ENCODE data around the gene LCE6A.
A peak's percentile ranks its signal among the peaks of the same experiment; 100 is the strongest.

LCE6A gene

DNA sequence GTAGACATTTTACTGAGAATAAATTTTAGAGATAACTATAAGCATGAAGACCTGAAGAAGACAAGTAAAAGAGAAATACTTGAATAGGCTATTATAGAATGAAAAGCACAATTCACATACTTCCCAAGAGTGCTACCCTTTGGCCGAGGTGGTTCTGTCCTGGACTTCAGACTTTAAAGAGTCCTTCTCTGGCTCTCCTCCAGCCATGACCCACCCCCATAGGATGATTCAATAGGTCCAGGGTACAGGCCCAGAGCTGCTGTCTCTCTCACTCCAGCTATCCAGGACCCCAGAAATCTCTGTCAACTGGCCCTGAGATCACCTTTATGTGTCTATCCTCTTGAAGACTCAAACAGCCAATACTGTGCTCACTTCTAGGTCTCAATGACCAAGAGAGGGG is 34.2 kb downstream of the LCE6A start:
- H3K4me3 ChIP-seq (replicated peaks; ENCODE audit: low read depth, low read length): no peak overlapping the region
- H3K36me3 ChIP-seq (ENCODE audit: control insufficient read depth, insufficient read depth, low read length): no peaks in the 10 kb centered on the region
- TF ChIP-seq CTCF (IDR thresholded peaks at IDR 0.05; ENCODE audit: insufficient read depth, low read length, poor library complexity, severe bottlenecking): no peak
- no peaks in the 10 kb centered on the region for H3K27me3 ChIP-seq (replicated peaks; ENCODE audit: control insufficient read depth, insufficient read depth, low read length)
- DNase-seq (ENCODE audit: extremely low read depth, insufficient read length): no peak

GRCh38 chr1:152878042-152878441 is 35.4 kb downstream of the LCE6A start, which contains the start of gene SMCP:
TSS of gene SMCP (plus strand) at chr1:152878322. CDS start at chr1:152884423, 6,101 bp downstream.
- TF ChIP-seq CTCF (IDR thresholded peaks at IDR 0.05; ENCODE audit: insufficient read depth, low read length, poor library complexity, severe bottlenecking): peak; percentile 67
- DNase-seq (ENCODE audit: extremely low read depth, insufficient read length): no peak
- Histone ChIP-seq H3K27me3 (replicated peaks; ENCODE audit: control insufficient read depth, insufficient read depth, low read length) (no peaks in the 10 kb centered on the region), H3K4me3 (replicated peaks; ENCODE audit: low read depth, low read length) (no peak within 1 kb of the TSS), H3K36me3 (ENCODE audit: control insufficient read depth, insufficient read depth, low read length) (no peaks in the 10 kb centered on the region)

GRCh38 chr1:152879559-152880198 is 37.0 kb downstream of the LCE6A start:
- no peak for TF ChIP-seq CTCF (IDR thresholded peaks at IDR 0.05; ENCODE audit: insufficient read depth, low read length, poor library complexity, severe bottlenecking)

GRCh38 chr1:152880316-152880715 is 37.7 kb downstream of the LCE6A start:
- TF ChIP-seq CTCF (IDR thresholded peaks at IDR 0.05; ENCODE audit: insufficient read depth, low read length, poor library complexity, severe bottlenecking): no peak
- H3K27me3 ChIP-seq (replicated peaks; ENCODE audit: control insufficient read depth, insufficient read depth, low read length): no peaks in the 10 kb centered on the region
- no peaks in the 10 kb centered on the region for H3K36me3 ChIP-seq (ENCODE audit: control insufficient read depth, insufficient read depth, low read length)
- H3K4me3 ChIP-seq (replicated peaks; ENCODE audit: low read depth, low read length): no peak overlapping the region
- no peak for DNase-seq (ENCODE audit: extremely low read depth, insufficient read length)

More at GRCh38 chr1:152879559-152880198, 37.0 kb downstream of the LCE6A start:
- H3K27me3 ChIP-seq (replicated peaks; ENCODE audit: control insufficient read depth, insufficient read depth, low read length): no peaks in the 10 kb centered on the region
- H3K4me3 ChIP-seq (replicated peaks; ENCODE audit: low read depth, low read length): no peak overlapping the region
- no peaks in the 10 kb centered on the region for H3K36me3 ChIP-seq (ENCODE audit: control insufficient read depth, insufficient read depth, low read length)
- DNase-seq (ENCODE audit: extremely low read depth, insufficient read length): no peak

GRCh38 chr1:152880907-152881306 is 38.3 kb downstream of the LCE6A start:
- TF ChIP-seq CTCF (IDR thresholded peaks at IDR 0.05; ENCODE audit: insufficient read depth, low read length, poor library complexity, severe bottlenecking): peak; percentile 48
- DNase-seq (ENCODE audit: extremely low read depth, insufficient read length): peak; percentile 60
- no peaks in the 10 kb centered on the region for H3K27me3 ChIP-seq (replicated peaks; ENCODE audit: control insufficient read depth, insufficient read depth, low read length)
- H3K36me3 ChIP-seq (ENCODE audit: control insufficient read depth, insufficient read depth, low read length): no peaks in the 10 kb centered on the region
- H3K4me3 ChIP-seq (replicated peaks; ENCODE audit: low read depth, low read length): no peak overlapping the region

DNA sequence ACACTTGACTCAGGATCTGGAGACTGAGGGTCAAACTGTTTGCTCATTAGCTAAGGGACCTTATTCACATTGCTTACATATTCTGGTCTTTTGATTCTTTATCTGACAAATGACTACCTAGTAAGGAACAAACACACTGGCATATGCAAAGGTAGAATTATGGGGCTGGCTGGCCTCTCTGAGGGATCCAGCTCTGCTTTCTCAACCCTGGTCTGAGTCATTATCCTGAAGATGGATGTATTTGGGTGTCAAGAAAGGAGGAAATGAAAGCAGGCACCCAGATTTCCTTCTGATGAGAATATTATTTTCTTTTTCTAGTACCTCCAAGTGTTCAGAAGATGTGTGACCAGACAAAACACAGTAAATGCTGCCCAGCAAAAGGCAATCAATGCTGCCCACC is 41.4 kb downstream of the LCE6A start:
- Histone ChIP-seq H3K36me3 (ENCODE audit: control insufficient read depth, insufficient read depth, low read length) (no peaks in the 10 kb centered on the region), H3K27me3 (replicated peaks; ENCODE audit: control insufficient read depth, insufficient read depth, low read length) (no peaks in the 10 kb centered on the region), H3K4me3 (replicated peaks; ENCODE audit: low read depth, low read length) (no peak overlapping the region)
- DNase-seq (ENCODE audit: extremely low read depth, insufficient read length): no peak
- no peak for TF ChIP-seq CTCF (IDR thresholded peaks at IDR 0.05; ENCODE audit: insufficient read depth, low read length, poor library complexity, severe bottlenecking)
